Middle frontal gyrus (tissue), 1 donor: ENCODE measurements around the gene ACVR1.

Experiments
- DNase-seq: peaks from one replicate; pipeline ENCODE4 v3.0.0-alpha.2; 2015; ENCODE audit warnings: low spot score; ENCODE audit errors: extremely low spot score

The ACVR1 gene

GRCh38 chr2:157856187-157856515 lies 20.0 kb downstream of the ACVR1 start:
- DNase-seq, result no peak

GRCh38 chr2:157853820-157854219 lies 22.3 kb downstream of the ACVR1 start:
- DNase-seq, result no peak

- DNase-seq, result no peak
These were observed 22.9 kb downstream of the ACVR1 start for GRCh38 chr2:157853211-157853610.

GRCh38 chr2:157849591-157849990 lies 26.5 kb downstream of the ACVR1 start:
- no peak for DNase-seq

GRCh38 chr2:157848213-157848612 lies 27.9 kb downstream of the ACVR1 start:
- DNase-seq, result no peak

- DNase-seq, result no peak
These were observed 31.0 kb downstream of the ACVR1 start for GRCh38 chr2:157845081-157845480.

- no peak for DNase-seq
These were observed 32.2 kb downstream of the ACVR1 start for GRCh38 chr2:157843935-157844334.

GRCh38 chr2:157843081-157843480 lies 33.0 kb downstream of the ACVR1 start:
- no peak for DNase-seq

- DNase-seq, result no peak
These were observed 33.8 kb downstream of the ACVR1 start for GRCh38 chr2:157842106-157842879.

GRCh38 chr2:157841485-157841884 lies 34.6 kb downstream of the ACVR1 start:
- DNase-seq, result no peak

GRCh38 chr2:157840568-157841156 lies 35.5 kb downstream of the ACVR1 start:
- DNase-seq, result no peak

- no peak for DNase-seq
These were observed 36.3 kb downstream of the ACVR1 start for GRCh38 chr2:157839822-157840221.

GRCh38 chr2:157839162-157839801 lies 36.8 kb downstream of the ACVR1 start:
- no peak for DNase-seq

- DNase-seq, result no peak
These were observed 37.5 kb downstream of the ACVR1 start for GRCh38 chr2:157838442-157839161.

- peak; percentile 18 for DNase-seq
These were observed 38.2 kb downstream of the ACVR1 start for GRCh38 chr2:157837851-157838441.

GRCh38 chr2:157836531-157836930 lies 39.6 kb downstream of the ACVR1 start:
- DNase-seq, result no peak

- DNase-seq, result no peak
These were observed 40.7 kb downstream of the ACVR1 start for GRCh38 chr2:157835425-157835824.

GRCh38 chr2:157835006-157835405 lies 41.1 kb downstream of the ACVR1 start:
- DNase-seq, result no peak

GRCh38 chr2:157833721-157834120 lies 42.4 kb downstream of the ACVR1 start:
- no peak for DNase-seq

GRCh38 chr2:157831573-157832315 lies 44.4 kb downstream of the ACVR1 start:
- DNase-seq, result no peak
